Activated CD8-positive, alpha-beta memory T cell treated with anti-CD3 and anti-CD28 coated beads, Interleukin-2, amount 10 ng/mL, durations not matched to agents 7 days and 5 days (primary cell): ENCODE measurements around the gene BEND5. TPM values are rescaled to one million over a fixed set of nuclear protein-coding genes. Genes with fewer than 3 reads are reported as not detected.

Experiments
- ATAC-seq: fragments of 150-1000 bp; cut with Tn5 transposase; one replicate; pipeline ENCODE4 v1.10.0; 2021; ENCODE audit warnings: moderate library complexity
- CTCF ChIA-PET: fragments of 350-600 bp; sonication (Branson Sonifier 250); formaldehyde crosslinking; loops from one replicate; lab custom pipeline; 2021; ENCODE audit warnings: antibody characterized with exemption; lab: Charles Lee
- DNase-seq: peaks from one replicate; pipeline ENCODE4 v3.0.0-alpha.2; 2020
- H3K27ac Mint-ChIP-seq: one replicate; pipeline ENCODE4 v1.8.0; 2021; ENCODE audit warnings: mild to moderate bottlenecking, mixed read lengths
- H3K27me3 Mint-ChIP-seq: one replicate; pipeline ENCODE4 v1.8.0; 2021; ENCODE audit warnings: mixed read lengths
- H3K36me3 Mint-ChIP-seq: one replicate; pipeline ENCODE4 v1.8.0; 2021; ENCODE audit warnings: mild to moderate bottlenecking, mixed read lengths
- H3K4me1 Mint-ChIP-seq: one replicate; pipeline ENCODE4 v1.8.0; 2021; ENCODE audit warnings: mixed read lengths
- H3K4me3 Mint-ChIP-seq: one replicate; pipeline ENCODE4 v1.8.0; 2021; ENCODE audit warnings: mild to moderate bottlenecking, moderate library complexity, mixed read lengths
- H3K9me3 Mint-ChIP-seq: one replicate; pipeline ENCODE4 v1.8.0; 2022; ENCODE audit warnings: low read depth, mixed read lengths
- total RNA-seq, 2 experiments: library from RNA; stranded (reverse); gene quantifications; one replicate each; pipeline ENCODE4 v1.2.3, GENCODE V29; 2021

BEND5 gene
- total RNA-seq, 2 experiments from 2014 or later, result 0.96 to 1.9 TPM

DNA sequence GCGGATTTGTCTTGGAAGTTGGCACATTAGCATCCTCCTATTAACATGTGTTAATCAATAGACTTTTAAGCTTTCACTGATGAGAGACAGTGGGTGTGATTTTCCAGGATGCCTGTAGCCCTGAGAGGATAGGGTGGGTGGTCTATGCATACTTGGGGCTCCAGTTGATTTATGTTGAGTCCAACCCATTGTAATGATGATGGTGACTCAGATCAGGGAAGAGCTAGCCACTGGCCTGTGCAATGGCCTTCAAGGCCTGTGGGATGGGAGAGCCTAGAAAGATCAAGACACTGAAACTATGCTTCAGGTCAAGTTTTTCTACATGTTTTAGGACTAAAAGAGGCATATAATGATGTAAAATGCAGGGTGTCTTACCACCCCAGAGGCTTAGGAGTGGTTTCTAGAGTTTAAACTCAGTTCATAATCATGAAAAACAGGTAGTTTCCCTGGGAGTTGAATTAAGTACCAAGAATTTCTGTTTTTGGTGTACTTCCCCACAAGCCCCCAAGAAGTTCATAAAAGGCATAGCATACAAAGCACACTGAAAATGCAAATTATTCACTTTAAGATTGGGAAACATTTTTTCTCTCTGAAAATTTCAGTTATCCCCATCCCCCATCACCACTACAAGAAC lies 19.9 kb downstream of the BEND5 start:
- no peaks in the 10 kb centered on the region for H3K4me1 Mint-ChIP-seq
- H3K27me3 Mint-ChIP-seq, result no peaks in the 10 kb centered on the region
- DNase-seq, result no peak
- CTCF ChIA-PET, result no interaction called here
- no peaks in the 10 kb centered on the region for H3K9me3 Mint-ChIP-seq
- no peak for ATAC-seq
- H3K4me3 Mint-ChIP-seq, result no peak overlapping the region
- no peaks in the 10 kb centered on the region for H3K36me3 Mint-ChIP-seq
- no peak overlapping the region for H3K27ac Mint-ChIP-seq

DNA sequence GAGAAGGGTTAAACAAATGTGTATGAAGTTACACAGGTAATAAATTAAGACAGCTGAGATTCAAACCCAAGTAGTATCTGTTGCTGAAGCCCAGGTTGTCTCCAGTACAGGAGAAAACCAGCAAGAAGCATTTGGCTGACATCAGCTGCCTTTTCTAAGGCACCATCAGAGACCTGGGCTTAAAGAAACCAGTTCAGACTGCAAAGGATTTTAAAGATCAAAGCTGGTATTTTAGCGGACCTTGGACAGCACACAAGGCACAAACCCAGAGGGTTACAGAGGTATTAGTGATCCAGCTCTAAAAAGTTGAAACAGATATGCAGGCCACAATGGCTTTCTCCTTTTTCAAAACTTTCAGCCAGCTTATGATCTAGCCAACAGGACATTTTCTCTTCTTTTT lies 23.4 kb downstream of the BEND5 start:
- Mint-ChIP-seq H3K36me3 (no peaks in the 10 kb centered on the region), H3K4me3 (no peak overlapping the region), H3K9me3 (no peaks in the 10 kb centered on the region), H3K4me1 (no peaks in the 10 kb centered on the region), H3K27ac (no peak overlapping the region), H3K27me3 (no peaks in the 10 kb centered on the region)
- DNase-seq (no peak), ATAC-seq (no peak)
- CTCF ChIA-PET, result no interaction called here

DNA sequence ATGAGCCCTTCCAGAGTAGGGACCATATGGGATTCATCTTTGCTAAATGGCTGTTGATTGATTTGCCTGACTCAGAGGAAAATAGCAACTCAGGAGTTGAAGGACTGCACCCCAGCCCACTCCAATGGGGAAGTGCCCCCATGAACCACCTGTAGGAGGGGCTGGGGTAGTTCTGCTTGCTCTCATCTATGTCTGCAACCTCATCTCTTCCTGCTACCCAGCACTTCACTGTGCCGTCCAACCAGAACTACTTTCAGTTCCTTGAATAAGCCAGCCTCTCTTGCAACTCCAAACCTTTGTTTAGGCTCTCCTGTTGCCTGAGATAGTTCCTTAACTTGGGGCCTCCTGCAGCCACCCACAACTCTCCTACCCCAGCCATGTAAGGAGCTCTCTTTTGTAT lies 26.6 kb downstream of the BEND5 start:
- ATAC-seq, result no peak
- no peak overlapping the region for H3K4me3 Mint-ChIP-seq
- H3K27ac Mint-ChIP-seq, result no peak overlapping the region
- CTCF ChIA-PET, result no interaction called here
- DNase-seq, result no peak
- no peaks in the 10 kb centered on the region for H3K27me3 Mint-ChIP-seq
- H3K36me3 Mint-ChIP-seq, result no peaks in the 10 kb centered on the region
- H3K4me1 Mint-ChIP-seq, result no peaks in the 10 kb centered on the region
- H3K9me3 Mint-ChIP-seq, result no peaks in the 10 kb centered on the region

DNA sequence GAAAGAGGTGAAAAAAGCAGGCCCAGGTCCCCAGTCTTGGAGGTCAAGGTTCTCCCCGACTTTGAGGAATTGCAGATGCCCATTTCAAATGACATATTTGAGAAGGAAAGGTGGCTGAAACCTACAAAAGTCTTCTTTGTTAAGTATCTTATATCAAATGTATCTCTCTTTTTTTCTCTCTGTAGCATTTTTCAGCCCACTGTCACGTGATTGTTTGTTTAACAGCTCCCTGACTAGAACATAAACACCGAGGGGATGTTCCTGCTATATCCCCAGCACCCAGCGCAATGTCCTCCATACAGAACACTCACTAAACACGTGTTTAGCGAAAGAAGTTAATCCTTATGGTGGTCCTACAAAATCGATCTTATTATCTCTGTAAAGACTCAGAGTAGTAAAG lies 27.6 kb downstream of the BEND5 start:
- no peaks in the 10 kb centered on the region for H3K9me3 Mint-ChIP-seq
- no peak overlapping the region for H3K27ac Mint-ChIP-seq
- ATAC-seq (no peak), DNase-seq (no peak)
- CTCF ChIA-PET, result no interaction called here
- no peaks in the 10 kb centered on the region for H3K4me1 Mint-ChIP-seq
- H3K27me3 Mint-ChIP-seq, result no peaks in the 10 kb centered on the region
- H3K4me3 Mint-ChIP-seq, result no peak overlapping the region
- no peaks in the 10 kb centered on the region for H3K36me3 Mint-ChIP-seq

DNA sequence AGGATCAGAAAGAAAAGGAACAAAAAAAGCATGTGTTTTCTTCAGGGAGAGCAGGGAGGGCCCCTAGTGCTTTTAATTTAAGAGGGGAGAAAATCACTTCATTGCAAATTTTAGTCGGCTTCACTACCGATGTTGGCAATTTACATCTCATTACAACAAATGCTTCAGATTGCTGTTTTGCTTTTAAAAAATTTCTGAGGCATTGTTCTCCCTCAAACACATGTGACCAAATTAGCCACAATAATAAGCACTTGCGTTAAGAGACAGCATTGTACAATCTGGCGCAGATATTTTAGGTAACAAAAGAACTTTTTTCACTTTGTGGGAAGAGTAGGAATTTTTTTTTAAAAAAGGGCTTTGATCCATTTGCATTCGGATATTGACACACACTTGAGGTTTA lies 29.8 kb downstream of the BEND5 start:
- Mint-ChIP-seq H3K4me3 (no peak overlapping the region), H3K27ac (no peak overlapping the region), H3K27me3 (no peaks in the 10 kb centered on the region), H3K9me3 (no peaks in the 10 kb centered on the region), H3K36me3 (no peaks in the 10 kb centered on the region), H3K4me1 (no peaks in the 10 kb centered on the region)
- DNase-seq (no peak), ATAC-seq (no peak)
- CTCF ChIA-PET, result no interaction called here

DNA sequence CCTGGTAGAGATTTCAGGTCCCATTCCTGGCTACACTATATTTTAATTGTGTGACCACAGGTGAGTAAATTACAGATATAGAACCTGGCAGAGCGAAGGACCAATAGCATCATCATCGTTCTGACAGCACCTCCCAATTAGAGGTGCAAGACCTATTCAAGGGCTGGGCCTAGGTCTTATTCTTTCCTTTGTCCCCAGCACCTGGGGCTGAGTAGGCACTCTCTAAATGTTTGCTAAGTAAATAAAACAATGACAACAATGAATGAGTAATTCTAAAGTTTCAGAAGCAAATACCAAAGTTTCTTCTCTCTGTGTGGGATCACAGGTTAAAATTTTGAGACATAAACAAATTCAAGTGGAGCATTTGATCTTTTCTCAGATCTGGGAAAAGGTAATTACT lies 32.7 kb downstream of the BEND5 start:
- ATAC-seq (no peak), DNase-seq (no peak)
- no peak overlapping the region for H3K27ac Mint-ChIP-seq
- H3K9me3 Mint-ChIP-seq, result no peaks in the 10 kb centered on the region
- H3K4me1 Mint-ChIP-seq, result no peaks in the 10 kb centered on the region
- no peak overlapping the region for H3K4me3 Mint-ChIP-seq
- H3K27me3 Mint-ChIP-seq, result no peaks in the 10 kb centered on the region
- H3K36me3 Mint-ChIP-seq, result no peaks in the 10 kb centered on the region
- CTCF ChIA-PET, result no interaction called here

DNA sequence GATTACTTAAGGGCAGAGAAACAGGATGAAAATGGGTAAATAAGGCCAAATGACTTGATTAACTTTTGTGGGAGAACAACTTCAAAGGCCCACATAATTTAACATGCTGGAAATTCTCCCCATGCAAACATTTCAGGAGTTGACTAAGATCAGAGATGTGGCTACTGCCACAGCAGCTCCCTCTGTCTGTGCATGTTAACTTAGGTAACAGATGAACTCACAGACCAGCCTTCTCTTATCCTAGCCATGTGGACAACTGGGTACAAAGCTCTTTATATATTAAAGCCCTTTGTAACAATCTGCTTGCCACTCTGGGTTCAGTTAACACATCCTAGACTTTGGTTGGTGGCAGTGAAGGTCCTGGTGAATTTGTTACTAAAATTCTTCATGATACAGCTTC lies 33.2 kb downstream of the BEND5 start:
- CTCF ChIA-PET, result no interaction called here
- Mint-ChIP-seq H3K4me3 (no peak overlapping the region), H3K27me3 (no peaks in the 10 kb centered on the region), H3K4me1 (no peaks in the 10 kb centered on the region), H3K27ac (no peak overlapping the region), H3K36me3 (no peaks in the 10 kb centered on the region), H3K9me3 (no peaks in the 10 kb centered on the region)
- DNase-seq (no peak), ATAC-seq (no peak)

DNA sequence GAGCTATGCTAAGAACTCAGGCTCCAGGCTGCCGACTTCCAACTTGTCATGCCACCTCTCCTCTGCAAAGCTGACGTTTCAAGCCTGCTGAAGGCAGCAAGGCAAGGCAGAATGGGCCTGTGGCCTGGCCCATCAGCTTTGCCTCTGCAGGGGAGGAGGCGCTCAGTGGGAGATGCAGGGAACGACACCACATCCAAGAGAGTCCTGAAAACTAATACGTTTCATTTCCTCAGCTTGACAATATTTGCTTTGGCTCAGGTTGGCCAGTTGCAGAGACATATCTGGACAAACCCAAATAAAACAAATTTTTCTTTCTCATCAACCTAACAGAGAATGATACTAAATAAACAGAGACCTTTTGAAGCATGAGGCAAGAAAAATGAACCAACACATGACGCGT lies 35.3 kb downstream of the BEND5 start:
- Mint-ChIP-seq H3K4me1 (no peaks in the 10 kb centered on the region), H3K4me3 (no peak overlapping the region), H3K27me3 (no peaks in the 10 kb centered on the region), H3K27ac (no peak overlapping the region), H3K36me3 (no peaks in the 10 kb centered on the region), H3K9me3 (no peaks in the 10 kb centered on the region)
- CTCF ChIA-PET, result no interaction called here
- DNase-seq (no peak), ATAC-seq (no peak)

DNA sequence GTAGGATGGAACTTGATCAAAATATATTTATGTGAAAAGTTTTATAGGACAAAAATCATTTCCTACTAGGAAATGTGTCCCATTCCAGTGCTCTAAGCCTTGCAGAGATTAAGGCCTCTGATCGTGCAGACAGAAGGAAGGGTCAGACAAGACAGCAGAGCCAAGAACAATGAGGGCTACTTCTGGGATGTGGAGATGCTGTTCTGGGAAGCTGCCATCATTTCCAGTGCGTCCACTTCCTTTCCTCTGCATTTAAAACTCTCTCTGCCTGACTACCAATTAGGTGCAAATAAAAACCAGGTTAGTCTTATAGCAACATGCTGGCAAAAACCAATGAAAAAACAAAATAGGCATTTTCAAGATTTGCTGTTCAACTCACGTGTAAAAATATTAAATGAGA lies 36.1 kb downstream of the BEND5 start:
- Mint-ChIP-seq H3K36me3 (no peaks in the 10 kb centered on the region), H3K4me1 (no peaks in the 10 kb centered on the region), H3K9me3 (no peaks in the 10 kb centered on the region), H3K4me3 (no peak overlapping the region), H3K27me3 (no peaks in the 10 kb centered on the region), H3K27ac (no peak overlapping the region)
- DNase-seq (no peak), ATAC-seq (no peak)
- CTCF ChIA-PET, result no interaction called here

DNA sequence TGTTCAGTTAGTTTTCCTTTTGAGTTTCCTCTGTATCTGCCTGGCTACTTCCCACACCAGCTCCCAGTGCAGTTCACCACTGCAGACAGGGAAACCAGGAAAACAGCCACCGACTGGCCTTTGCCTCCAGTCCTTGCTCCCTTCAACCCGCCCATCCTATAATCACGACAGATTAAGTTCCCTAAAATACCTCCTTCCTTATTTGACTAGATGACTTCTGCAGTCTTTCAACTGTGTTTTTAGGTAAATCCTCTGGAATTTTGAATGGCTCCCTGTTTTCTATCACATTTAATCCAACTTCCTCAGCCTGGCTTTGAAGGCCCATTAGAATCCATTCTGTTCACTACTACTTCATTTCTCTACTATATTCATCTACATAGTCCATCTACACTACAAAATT lies 37.6 kb downstream of the BEND5 start:
- Mint-ChIP-seq H3K27ac (no peak overlapping the region), H3K9me3 (no peaks in the 10 kb centered on the region), H3K36me3 (no peaks in the 10 kb centered on the region), H3K4me3 (no peak overlapping the region), H3K27me3 (no peaks in the 10 kb centered on the region), H3K4me1 (no peaks in the 10 kb centered on the region)
- ATAC-seq (no peak), DNase-seq (no peak)
- CTCF ChIA-PET, result no interaction called here

DNA sequence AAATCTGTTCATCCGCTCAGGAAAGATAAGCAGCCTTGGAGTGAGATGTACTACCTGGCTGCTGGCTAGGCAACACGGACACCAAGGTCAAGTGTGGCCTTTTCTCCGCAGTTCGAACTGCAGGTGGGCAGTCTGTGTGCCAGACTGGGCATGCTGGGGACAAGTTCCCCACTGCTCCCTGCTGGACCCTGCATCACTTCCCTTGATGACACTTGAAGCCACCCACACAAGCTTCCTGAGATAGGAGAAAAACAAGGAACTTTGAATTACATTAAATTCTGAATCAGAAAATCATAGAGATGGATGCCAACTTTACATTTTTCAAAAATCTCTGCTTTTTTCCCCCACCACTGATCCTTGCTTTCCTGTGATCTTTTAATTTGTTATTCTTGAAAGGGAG lies 38.3 kb downstream of the BEND5 start:
- Mint-ChIP-seq H3K4me3 (no peak overlapping the region), H3K27ac (no peak overlapping the region), H3K4me1 (no peaks in the 10 kb centered on the region), H3K9me3 (no peaks in the 10 kb centered on the region), H3K36me3 (no peaks in the 10 kb centered on the region), H3K27me3 (no peaks in the 10 kb centered on the region)
- CTCF ChIA-PET, result no interaction called here
- ATAC-seq (no peak), DNase-seq (no peak)

DNA sequence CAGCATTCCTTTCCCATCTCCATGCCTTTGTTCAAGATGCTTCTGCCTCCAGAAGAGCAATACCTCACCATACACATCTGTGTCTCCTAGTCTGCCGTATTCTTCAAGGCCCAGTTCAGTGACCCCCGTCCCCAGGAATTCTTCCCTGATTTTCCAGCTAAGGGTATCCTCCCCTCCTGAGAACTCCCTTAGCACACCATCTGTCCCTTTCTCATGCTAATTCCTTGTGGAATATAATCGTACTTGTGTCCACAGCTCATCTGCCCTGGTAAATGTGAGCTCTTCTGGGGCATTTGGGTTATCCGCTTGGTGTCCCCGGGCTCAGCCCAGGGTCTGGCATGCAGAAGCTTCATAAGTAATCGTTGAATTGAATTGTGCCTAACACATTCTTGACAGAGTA lies 40.9 kb downstream of the BEND5 start:
- ATAC-seq, result no peak
- CTCF ChIA-PET, result no interaction called here
- no peaks in the 10 kb centered on the region for H3K36me3 Mint-ChIP-seq

DNA sequence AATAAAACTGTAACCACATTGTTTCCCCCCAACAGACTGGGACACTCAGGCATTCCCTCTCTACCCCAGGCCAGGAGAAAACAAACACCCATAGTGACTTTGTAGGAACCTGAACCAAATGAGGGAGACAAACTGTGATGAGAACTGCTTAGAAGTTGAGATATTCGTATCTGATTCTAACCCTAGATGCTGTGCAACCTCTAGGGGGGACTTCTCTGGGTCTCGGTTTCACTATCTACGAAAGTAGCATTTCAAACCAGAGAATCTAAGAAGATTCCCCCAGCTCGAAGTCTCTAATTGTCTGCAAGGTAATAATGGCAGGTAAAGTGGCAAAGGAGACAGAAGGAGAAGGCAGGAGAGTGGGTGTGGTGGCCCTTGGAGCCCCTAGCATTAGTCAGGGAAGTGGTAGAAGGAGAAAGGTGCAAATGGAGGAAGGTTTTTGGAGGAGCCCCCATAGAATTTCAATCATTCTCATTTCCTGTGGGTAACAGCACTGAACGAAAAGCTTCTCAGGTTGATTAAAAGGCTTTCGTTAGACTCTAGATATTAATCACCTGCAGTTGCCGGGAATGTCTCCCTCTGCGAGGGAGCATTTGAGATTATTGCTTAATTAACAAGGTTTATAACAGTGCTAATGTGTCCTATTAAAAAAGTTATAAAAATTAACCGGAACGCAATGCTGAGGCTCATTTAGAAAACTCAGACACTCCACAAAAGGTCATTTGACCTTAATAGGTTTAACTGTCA lies 46.4 kb downstream of the BEND5 start:
- Mint-ChIP-seq H3K9me3 (no peaks in the 10 kb centered on the region), H3K4me1 (peaks cover 8% of the 10 kb centered on the region), H3K27ac (no peak overlapping the region), H3K4me3 (no peak overlapping the region), H3K36me3 (no peaks in the 10 kb centered on the region), H3K27me3 (no peaks in the 10 kb centered on the region)
- ATAC-seq, result no peak
- DNase-seq, result no peak
- CTCF ChIA-PET, result no interaction called here

More for the DNA sequence above, 40.9 kb downstream of the BEND5 start:
- Mint-ChIP-seq H3K4me1 (no peaks in the 10 kb centered on the region), H3K9me3 (no peaks in the 10 kb centered on the region), H3K27ac (no peak overlapping the region), H3K4me3 (no peak overlapping the region), H3K27me3 (no peaks in the 10 kb centered on the region)
- DNase-seq, result no peak

DNA sequence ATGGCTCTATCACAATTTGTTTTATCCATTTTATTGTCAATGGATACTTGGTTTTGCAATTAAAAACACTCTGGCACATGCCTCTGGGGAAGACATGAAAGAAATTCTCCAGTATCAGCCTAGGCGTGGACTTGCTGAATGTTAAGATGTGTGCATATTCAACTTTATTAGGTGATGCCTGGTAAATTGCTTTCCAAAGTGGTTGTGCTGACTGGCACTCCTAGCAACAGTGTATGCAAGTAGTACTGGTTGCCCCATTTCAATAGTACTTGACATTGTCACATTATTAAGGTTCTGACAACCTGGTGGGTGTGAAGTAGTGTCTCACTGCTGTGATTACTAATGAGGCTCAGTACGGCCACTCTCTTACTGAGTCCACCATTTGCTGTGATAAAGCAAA lies 48.1 kb downstream of the BEND5 start:
- CTCF ChIA-PET, result no interaction called here
- no peak for DNase-seq
- no peak overlapping the region for H3K27ac Mint-ChIP-seq
- H3K4me1 Mint-ChIP-seq, result peaks cover 8% of the 10 kb centered on the region
- H3K4me3 Mint-ChIP-seq, result no peak overlapping the region
- no peaks in the 10 kb centered on the region for H3K9me3 Mint-ChIP-seq
- H3K27me3 Mint-ChIP-seq, result no peaks in the 10 kb centered on the region
- no peak for ATAC-seq
- no peaks in the 10 kb centered on the region for H3K36me3 Mint-ChIP-seq
